Heart left ventricle (tissue), 13 donors: Measurements from ENCODE around the gene SYNGR1.

Source experiments
- POLR2A ChIP-seq, 2 donors: fragments of 450-650 bp; IDR thresholded peaks; one replicate each; pipeline ENCODE4 v1.6.1; 2017; ENCODE audit warnings: antibody characterized with exemption in 2 of 2, mild to moderate bottlenecking in 2 of 2, moderate library complexity in 2 of 2
- TF ChIP-seq, protein P1 (sequence below), 12 donors: fragments of 200-600 bp; sonication (generic) in 4 of 12; IDR thresholded peaks; one replicate each; pipeline versions ENCODE4 v1.5.0 to v1.8.0; 2018 to 2022; ENCODE audit warnings: antibody characterized with exemption in 12 of 12, mild to moderate bottlenecking in 5 of 12
- donor health status: ischemic (EF 13 %, LVEDD 7.1; RV severe dilation, severe dysfunction).
- donor health status: DM: no; HTN: yes; CAD: no.
- donor health status: DM: no; HTN: no; CAD: no.
- donor health status: ischemic (EF 25% LVEDD 6.9; RV normal size, moderate dysfunction).
- donor health status: ischemic (EF 25% LVEDD 5.7; RV mildly dilated, moderate dysfunction).
- donor health status: ischemic (EF 35%, LVEDD 5.7; RV mildly dilated, moderate dysfunction).
- donor health status: nonischemic (EF 11% LVEDD 7.7; RV severe dilation, severe dysfunction).
- donor health status: DM: yes; HTN: yes; CAD: no.
- donor health status: PGD.
- donor health status: ischemic (EF 29% LVEDD 5.4; RV normal size, mild dysfunction).
- donor health status: nonischemic (EF 23%, LVEDD 6.1; RV moderate dilation, normal function).

DNA sequence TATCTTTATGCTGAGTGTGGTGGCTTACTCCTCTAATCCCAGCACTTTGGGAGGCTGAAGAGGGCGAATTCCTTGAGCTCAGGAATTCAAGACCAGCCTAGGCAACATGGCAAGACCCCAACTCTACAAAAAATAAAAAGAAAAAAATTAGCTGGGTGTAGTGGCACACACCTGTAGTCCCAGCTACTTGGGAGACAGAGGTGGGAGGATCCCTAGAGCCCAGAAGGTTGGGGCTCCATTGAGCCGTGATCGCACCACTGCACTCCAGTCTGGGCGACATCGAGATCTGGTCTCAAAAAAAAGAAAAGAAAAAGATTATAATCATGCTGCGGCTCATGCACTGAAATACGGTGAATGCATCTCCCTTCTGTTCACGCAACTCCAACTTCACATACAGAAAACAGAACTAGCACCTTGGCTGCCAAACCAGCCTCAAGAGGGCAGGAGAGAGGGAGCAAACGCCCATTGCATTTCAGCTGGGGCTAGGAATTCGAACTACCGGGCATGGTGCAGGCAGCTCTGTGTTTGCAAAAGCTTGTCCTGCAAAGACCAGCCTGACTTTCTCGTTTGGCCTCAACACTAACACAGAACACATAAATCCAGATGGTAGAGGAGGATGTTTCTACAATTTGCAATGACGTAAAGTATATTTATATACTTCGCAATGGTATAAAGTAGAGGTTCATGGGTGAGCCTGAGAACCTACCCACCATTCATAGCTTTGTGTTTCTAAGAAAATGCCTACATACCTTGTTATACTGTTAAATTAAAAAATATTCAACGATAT is 6.3 kb upstream of the SYNGR1 start:
- TF ChIP-seq, protein P1, sequence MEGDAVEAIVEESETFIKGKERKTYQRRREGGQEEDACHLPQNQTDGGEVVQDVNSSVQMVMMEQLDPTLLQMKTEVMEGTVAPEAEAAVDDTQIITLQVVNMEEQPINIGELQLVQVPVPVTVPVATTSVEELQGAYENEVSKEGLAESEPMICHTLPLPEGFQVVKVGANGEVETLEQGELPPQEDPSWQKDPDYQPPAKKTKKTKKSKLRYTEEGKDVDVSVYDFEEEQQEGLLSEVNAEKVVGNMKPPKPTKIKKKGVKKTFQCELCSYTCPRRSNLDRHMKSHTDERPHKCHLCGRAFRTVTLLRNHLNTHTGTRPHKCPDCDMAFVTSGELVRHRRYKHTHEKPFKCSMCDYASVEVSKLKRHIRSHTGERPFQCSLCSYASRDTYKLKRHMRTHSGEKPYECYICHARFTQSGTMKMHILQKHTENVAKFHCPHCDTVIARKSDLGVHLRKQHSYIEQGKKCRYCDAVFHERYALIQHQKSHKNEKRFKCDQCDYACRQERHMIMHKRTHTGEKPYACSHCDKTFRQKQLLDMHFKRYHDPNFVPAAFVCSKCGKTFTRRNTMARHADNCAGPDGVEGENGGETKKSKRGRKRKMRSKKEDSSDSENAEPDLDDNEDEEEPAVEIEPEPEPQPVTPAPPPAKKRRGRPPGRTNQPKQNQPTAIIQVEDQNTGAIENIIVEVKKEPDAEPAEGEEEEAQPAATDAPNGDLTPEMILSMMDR (IDR thresholded peaks at IDR 0.05) = peak; percentile 49 to 80 (median 64)
- no peak for TF ChIP-seq POLR2A (IDR thresholded peaks at IDR 0.05)
